GM13977 (cell line): ENCODE measurements around the gene C1QL4.
"Not testable (repeated sequence)": the region's sequence is repeated elsewhere in the genome, so short reads cannot be mapped to it uniquely, and the experiment has no call there.

ENCODE experiments used
- DNase-seq: peaks from one replicate; pipeline ENCODE4 v3.0.0; 2012; ENCODE audit warnings: low spot score
- CTCF ChIP-seq: IDR thresholded peaks from 2 replicates; pipeline ENCODE4 v1.5.1; 2012; ENCODE audit warnings: mild to moderate bottlenecking, control low read depth; ENCODE audit not compliant: insufficient read depth; ENCODE audit errors: extremely low read depth, missing control alignments
- in situ Hi-C: fragments of 300-500 bp; cut with MboI; formaldehyde crosslinking; loops from one replicate; pipeline ENCODE4 v1.12.0; 2022; ENCODE audit warnings: low sequenced_read_pairs, low pct_unique_long_range_greater_than_20kb, mixed read lengths, inconsistent platforms; ENCODE audit not compliant: unreplicated experiment

C1QL4 gene

GRCh38 chr12:49314811-49315210 is 22.2 kb downstream of the C1QL4 start:
- DNase-seq: no peak
- TF ChIP-seq CTCF: no peak
- in situ Hi-C loops: no loop called here

- DNase-seq, in situ Hi-C loops: not testable (repeated sequence)
These were observed 26.5 kb downstream of the C1QL4 start for GRCh38 chr12:49310451-49311000.

- no peak for DNase-seq
- in situ Hi-C loops: no loop called here
- no peak for TF ChIP-seq CTCF
These were observed 27.6 kb downstream of the C1QL4 start for GRCh38 chr12:49309386-49309785.

GRCh38 chr12:49305762-49306510 is 31.1 kb downstream of the C1QL4 start:
- no peak for TF ChIP-seq CTCF
- in situ Hi-C loops: no loop called here
- no peak for DNase-seq

GRCh38 chr12:49304161-49304560 is 32.8 kb downstream of the C1QL4 start:
- DNase-seq: no peak
- in situ Hi-C loops: no loop called here
- TF ChIP-seq CTCF: no peak

- DNase-seq: no peak
- in situ Hi-C loops: no loop called here
- no peak for TF ChIP-seq CTCF
These were observed 35.2 kb downstream of the C1QL4 start for GRCh38 chr12:49301760-49302159.

GRCh38 chr12:49298160-49298559 is 38.8 kb downstream of the C1QL4 start:
- in situ Hi-C loops: no loop called here
- peak; percentile 22 for TF ChIP-seq CTCF
- no peak for DNase-seq
